HG02759 (cell line): ENCODE measurements around the gene DAB1.

Experiments
- ATAC-seq: cut with Tn5 transposase; IDR thresholded peaks from one replicate; pipeline ENCODE4 v1.9.1; 2021; ENCODE audit warnings: mild to moderate bottlenecking, moderate library complexity; ENCODE audit not compliant: unreplicated experiment

The DAB1 gene

GRCh38 chr1:57278558-57278957 lies 145.3 kb downstream of the DAB1 start:
- no peak for ATAC-seq

GRCh38 chr1:57277681-57278080 lies 146.2 kb downstream of the DAB1 start:
- ATAC-seq, result no peak

GRCh38 chr1:57276918-57277317 lies 146.9 kb downstream of the DAB1 start:
- ATAC-seq, result no peak

- ATAC-seq, result no peak
These were observed 151.3 kb downstream of the DAB1 start for GRCh38 chr1:57272601-57273000.

- no peak for ATAC-seq
These were observed 151.7 kb downstream of the DAB1 start for GRCh38 chr1:57272150-57272549.

GRCh38 chr1:57270927-57271698 lies 152.7 kb downstream of the DAB1 start:
- ATAC-seq, result no peak

GRCh38 chr1:57269630-57270225 lies 154.1 kb downstream of the DAB1 start:
- no peak for ATAC-seq

GRCh38 chr1:57265104-57265503 lies 158.8 kb downstream of the DAB1 start:
- ATAC-seq, result no peak

- ATAC-seq, result no peak
These were observed 161.4 kb downstream of the DAB1 start for GRCh38 chr1:57262472-57262871.

GRCh38 chr1:57258557-57259325 lies 165.1 kb downstream of the DAB1 start:
- no peak for ATAC-seq

- no peak for ATAC-seq
These were observed 167.9 kb downstream of the DAB1 start for GRCh38 chr1:57255945-57256344.

GRCh38 chr1:57254022-57254421 lies 169.8 kb downstream of the DAB1 start:
- no peak for ATAC-seq

- no peak for ATAC-seq
These were observed 171.1 kb downstream of the DAB1 start for GRCh38 chr1:57252597-57253294.

GRCh38 chr1:57250021-57250420 lies 173.8 kb downstream of the DAB1 start:
- no peak for ATAC-seq

- no peak for ATAC-seq
These were observed 174.3 kb downstream of the DAB1 start for GRCh38 chr1:57249511-57249910.

- ATAC-seq, result no peak
These were observed 175.0 kb downstream of the DAB1 start for GRCh38 chr1:57248830-57249229.

- ATAC-seq, result no peak
These were observed 185.6 kb downstream of the DAB1 start for GRCh38 chr1:57238233-57238781.

- ATAC-seq, result no peak
These were observed 187.9 kb downstream of the DAB1 start for GRCh38 chr1:57235730-57236510.

GRCh38 chr1:57234459-57234858 lies 189.4 kb downstream of the DAB1 start:
- no peak for ATAC-seq

GRCh38 chr1:57232500-57232899 lies 191.4 kb downstream of the DAB1 start:
- ATAC-seq, result no peak
